DOHH2 (cell line): Measurements from ENCODE around the gene SWSAP1.
"Not testable (repeated sequence)": the region's sequence is repeated elsewhere in the genome, so short reads cannot be mapped to it uniquely, and the experiment has no call there.

Source experiments
- H3F3A ChIP-seq: fragments of 200-600 bp; sonication (generic), shearing (Covaris generic); 2 replicates; pipeline ENCODE4 v1.6.0; 2016; ENCODE audit warnings: antibody characterized with exemption, mild to moderate bottlenecking; ENCODE audit not compliant: control insufficient read depth, insufficient read depth
- H3K27ac ChIP-seq: fragments of 200-600 bp; sonication (generic); 2 replicates; pipeline ENCODE4 v1.5.1; 2014; ENCODE audit warnings: low read depth, mild to moderate bottlenecking, low read length, moderate library complexity
- H3K27me3 ChIP-seq: fragments of 200-600 bp; sonication (generic); 2 replicates; pipeline ENCODE4 v1.6.1; 2014; ENCODE audit warnings: mild to moderate bottlenecking, low read length, mixed read lengths; ENCODE audit not compliant: control insufficient read depth
- H3K36me3 ChIP-seq: fragments of 200-600 bp; sonication (generic); 2 replicates; pipeline ENCODE4 v1.6.1; 2014; ENCODE audit warnings: mild to moderate bottlenecking, low read length, moderate library complexity, mixed read lengths; ENCODE audit not compliant: control insufficient read depth
- H3K4me1 ChIP-seq: fragments of 200-600 bp; sonication (generic); 2 replicates; pipeline ENCODE4 v1.6.1; 2014; ENCODE audit warnings: mild to moderate bottlenecking, low read length, mixed read lengths; ENCODE audit not compliant: control insufficient read depth
- H3K4me2 ChIP-seq: fragments of 200-600 bp; sonication (generic); 2 replicates; pipeline ENCODE4 v1.6.0; 2014; ENCODE audit warnings: mild to moderate bottlenecking, low read length, moderate library complexity
- H3K4me3 ChIP-seq: fragments of 200-600 bp; sonication (generic); 2 replicates; pipeline ENCODE4 v1.5.1; 2014; ENCODE audit warnings: mild to moderate bottlenecking, low read length, mixed read lengths
- H3K79me2 ChIP-seq: fragments of 200-600 bp; sonication (generic); 2 replicates; pipeline ENCODE4 v1.6.1; 2014; ENCODE audit warnings: mild to moderate bottlenecking, low read length, mixed read lengths; ENCODE audit not compliant: control insufficient read depth
- H3K9me2 ChIP-seq: fragments of 200-600 bp; sonication (generic); replicated peaks from 2 replicates; pipeline ENCODE4 v1.6.1; 2014; ENCODE audit warnings: mild to moderate bottlenecking, low read length, mixed read lengths; ENCODE audit not compliant: control insufficient read depth
- H3K9me3 ChIP-seq: fragments of 200-600 bp; sonication (generic); 2 replicates; pipeline ENCODE4 v1.6.1; 2014; ENCODE audit warnings: antibody characterized with exemption, low read length, mixed read lengths; ENCODE audit not compliant: control insufficient read depth, insufficient read depth
- H4K20me1 ChIP-seq: fragments of 200-600 bp; sonication (generic); 2 replicates; pipeline ENCODE4 v1.6.0; 2014; ENCODE audit warnings: low read depth, mild to moderate bottlenecking, antibody characterized with exemption, low read length, moderate library complexity; ENCODE audit not compliant: control insufficient read depth, insufficient read depth
- CTCF ChIP-seq: fragments of 200-600 bp; sonication (generic); IDR thresholded peaks from one replicate; pipeline ENCODE4 v1.5.1; 2014; ENCODE audit warnings: antibody characterized with exemption, mild to moderate bottlenecking, low read depth, low read length; ENCODE audit not compliant: poor library complexity, severe bottlenecking
- EZH2phosphoT487 ChIP-seq: fragments of 200-600 bp; sonication (generic); IDR thresholded peaks from 2 replicates; pipeline ENCODE4 v1.6.1; 2017; ENCODE audit warnings: borderline replicate concordance, mild to moderate bottlenecking, antibody characterized with exemption, low read length, moderate library complexity, mixed read lengths

SWSAP1 gene

DNA sequence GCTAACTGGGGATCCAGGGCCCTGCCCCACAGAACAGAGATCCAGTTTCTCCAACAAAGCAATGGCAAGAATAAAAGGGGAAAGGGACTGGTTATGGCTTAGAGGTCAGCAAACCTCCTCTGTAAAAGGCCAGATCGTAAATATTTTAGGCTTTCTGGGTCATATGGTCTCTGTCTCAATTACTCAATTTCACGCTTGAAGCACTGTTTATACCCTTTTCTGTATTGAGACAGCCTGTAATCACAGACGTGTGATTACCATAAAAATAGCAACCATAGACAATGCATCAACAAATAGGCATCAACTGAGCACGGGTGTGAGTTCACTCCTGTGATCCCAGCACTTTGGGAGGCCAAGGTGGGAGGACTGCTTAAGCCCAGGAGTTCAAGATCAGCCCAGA is 44.3 kb upstream of the SWSAP1 start:
- no peaks in the 10 kb centered on the region for H3K9me2 ChIP-seq
- no peak for TF ChIP-seq CTCF
- no peak for TF ChIP-seq EZH2phosphoT487

GRCh38 chr19:11331502-11331901 is 43.0 kb upstream of the SWSAP1 start:
- Histone ChIP-seq H3K9me3 (no peaks in the 10 kb centered on the region), H3K4me1 (no peaks in the 10 kb centered on the region), H3K36me3 (peaks cover 4% of the 10 kb centered on the region), H3K9me2 (no peaks in the 10 kb centered on the region), H3K27ac (no peak overlapping the region), H3K79me2 (no peaks in the 10 kb centered on the region), H3K4me3 (no peak overlapping the region), H3K4me2 (no peak overlapping the region), H3K27me3 (no peaks in the 10 kb centered on the region), H4K20me1 (no peaks in the 10 kb centered on the region), H3F3A (no peaks in the 10 kb centered on the region)
- no peak for TF ChIP-seq CTCF
- TF ChIP-seq EZH2phosphoT487 = no peak

More for the DNA sequence above, 44.3 kb upstream of the SWSAP1 start:
- Histone ChIP-seq H3K4me2 (no peak overlapping the region), H3K9me3 (no peaks in the 10 kb centered on the region), H3K27me3 (no peaks in the 10 kb centered on the region), H3K36me3 (peaks cover 1% of the 10 kb centered on the region), H3K79me2 (no peaks in the 10 kb centered on the region), H3K27ac (no peak overlapping the region), H4K20me1 (no peaks in the 10 kb centered on the region), H3F3A (no peaks in the 10 kb centered on the region), H3K4me3 (no peak overlapping the region), H3K4me1 (peaks cover under 1% of the 10 kb centered on the region)

DNA sequence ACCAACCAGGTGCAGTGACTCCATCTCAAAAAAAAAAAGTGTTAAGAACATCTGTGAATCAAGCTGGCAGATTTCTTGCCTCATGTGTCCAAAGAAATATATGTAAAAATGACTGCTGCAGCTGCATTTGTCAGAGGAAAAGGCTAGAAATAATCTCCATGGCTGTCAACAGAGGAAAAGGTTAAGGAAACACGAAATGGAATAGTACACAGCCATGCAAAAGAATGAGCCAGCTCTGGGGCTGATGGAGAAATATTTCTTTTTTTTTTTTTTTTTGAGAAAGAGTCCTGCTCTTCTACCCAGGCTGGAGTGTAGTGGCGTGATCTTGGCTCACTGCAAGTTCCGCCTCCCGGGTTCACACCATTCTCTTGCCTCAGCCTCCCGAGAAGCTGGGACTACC is 41.6 kb upstream of the SWSAP1 start:
- H3F3A ChIP-seq = no peaks in the 10 kb centered on the region
- H3K4me2 ChIP-seq = no peak overlapping the region
- H3K27me3 ChIP-seq = no peaks in the 10 kb centered on the region
- no peaks in the 10 kb centered on the region for H3K4me1 ChIP-seq
- TF ChIP-seq EZH2phosphoT487 (no peak), CTCF (no peak)
- no peaks in the 10 kb centered on the region for H3K9me3 ChIP-seq
- H3K27ac ChIP-seq = no peak overlapping the region
- no peaks in the 10 kb centered on the region for H4K20me1 ChIP-seq
- peaks cover 4% of the 10 kb centered on the region for H3K36me3 ChIP-seq
- H3K79me2 ChIP-seq = no peaks in the 10 kb centered on the region
- no peaks in the 10 kb centered on the region for H3K9me2 ChIP-seq
- H3K4me3 ChIP-seq = no peak overlapping the region

DNA sequence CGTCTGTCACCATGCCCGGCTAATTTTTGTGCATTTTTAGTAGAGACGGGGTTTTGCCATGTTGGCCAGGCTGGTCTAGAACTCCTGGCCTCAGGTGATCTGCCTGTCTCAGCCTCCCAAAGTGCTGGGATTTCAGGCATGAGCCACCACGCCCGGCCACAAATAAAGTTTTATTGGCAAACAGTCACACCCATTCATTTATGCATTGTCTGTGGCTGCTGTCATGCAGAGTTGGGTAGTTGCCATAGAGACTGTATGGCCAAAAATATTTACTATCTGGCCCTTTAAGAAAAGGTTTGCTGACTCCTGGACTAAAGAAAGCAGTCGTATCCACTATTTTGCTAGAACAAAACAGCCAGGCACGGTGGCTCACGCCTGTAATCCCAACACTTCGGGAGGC is 40.6 kb upstream of the SWSAP1 start:
- not testable (repeated sequence) for H4K20me1 ChIP-seq, H3K79me2 ChIP-seq, H3K27me3 ChIP-seq, H3K4me1 ChIP-seq, H3K4me3 ChIP-seq, H3K9me2 ChIP-seq, H3K9me3 ChIP-seq, H3K4me2 ChIP-seq, H3K27ac ChIP-seq, H3K36me3 ChIP-seq, H3F3A ChIP-seq
